ENCODE data around the gene TRAM2.

The TRAM2 gene

DNA sequence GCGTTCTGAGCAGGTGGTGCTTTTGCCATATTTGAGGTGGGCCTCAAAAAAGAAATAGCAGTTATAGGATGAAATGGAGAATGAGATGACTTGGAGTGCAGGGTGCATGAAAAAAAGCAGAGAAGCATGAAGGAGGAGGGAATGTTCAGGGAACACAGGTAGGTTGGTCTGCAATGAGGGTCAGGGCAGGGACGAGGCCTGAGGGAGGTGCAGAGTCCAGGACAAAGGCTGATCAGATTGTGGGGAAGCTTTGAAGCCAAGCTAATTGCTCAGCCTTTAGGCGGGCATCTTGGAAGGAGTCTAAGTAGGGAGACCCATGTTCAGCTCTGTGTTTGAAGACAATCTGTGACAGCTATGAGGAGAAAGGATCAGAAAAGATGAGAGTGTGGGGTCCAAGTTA lies 12.0 kb downstream of the TRAM2 start:
- no peaks in the 10 kb centered on the region for H3F3A ChIP-seq (ENCODE audit: insufficient read depth, low read length)
- TF ChIP-seq, protein P1, sequence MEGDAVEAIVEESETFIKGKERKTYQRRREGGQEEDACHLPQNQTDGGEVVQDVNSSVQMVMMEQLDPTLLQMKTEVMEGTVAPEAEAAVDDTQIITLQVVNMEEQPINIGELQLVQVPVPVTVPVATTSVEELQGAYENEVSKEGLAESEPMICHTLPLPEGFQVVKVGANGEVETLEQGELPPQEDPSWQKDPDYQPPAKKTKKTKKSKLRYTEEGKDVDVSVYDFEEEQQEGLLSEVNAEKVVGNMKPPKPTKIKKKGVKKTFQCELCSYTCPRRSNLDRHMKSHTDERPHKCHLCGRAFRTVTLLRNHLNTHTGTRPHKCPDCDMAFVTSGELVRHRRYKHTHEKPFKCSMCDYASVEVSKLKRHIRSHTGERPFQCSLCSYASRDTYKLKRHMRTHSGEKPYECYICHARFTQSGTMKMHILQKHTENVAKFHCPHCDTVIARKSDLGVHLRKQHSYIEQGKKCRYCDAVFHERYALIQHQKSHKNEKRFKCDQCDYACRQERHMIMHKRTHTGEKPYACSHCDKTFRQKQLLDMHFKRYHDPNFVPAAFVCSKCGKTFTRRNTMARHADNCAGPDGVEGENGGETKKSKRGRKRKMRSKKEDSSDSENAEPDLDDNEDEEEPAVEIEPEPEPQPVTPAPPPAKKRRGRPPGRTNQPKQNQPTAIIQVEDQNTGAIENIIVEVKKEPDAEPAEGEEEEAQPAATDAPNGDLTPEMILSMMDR (IDR thresholded peaks at IDR 0.05; ENCODE audit: low read length) = no peak
- TF ChIP-seq EZH2 (IDR thresholded peaks at IDR 0.05; ENCODE audit: borderline replicate concordance, low read length) = no peak
- no peaks in the 10 kb centered on the region for H3K9me3 ChIP-seq (ENCODE audit: low read length)
- H3K4me1 ChIP-seq (ENCODE audit: insufficient read depth, low read length, severe bottlenecking) = peaks cover 71% of the 10 kb centered on the region
- peaks cover 94% of the 10 kb centered on the region for H3K79me2 ChIP-seq (ENCODE audit: insufficient read depth, low read length)
- H2AFZ ChIP-seq (ENCODE audit: low read length) = no peak overlapping the region
- peaks cover 41% of the 10 kb centered on the region; the same call in 1 of the 2 replicates for H3K36me3 ChIP-seq (ENCODE audit: insufficient read depth, low read length)
- H3K4me3 ChIP-seq (ENCODE audit: low read depth, low read length, poor library complexity, severe bottlenecking) = no peak overlapping the region
- peak overlapping the region; percentile 20 for H3K27ac ChIP-seq (ENCODE audit: low read depth, low read length, poor library complexity, severe bottlenecking)
- H3K9ac ChIP-seq (ENCODE audit: low read length) = no peak overlapping the region
- H3K27me3 ChIP-seq (ENCODE audit: insufficient read depth, low read length) = no peaks in the 10 kb centered on the region
- no peak overlapping the region; the same call in 1 of the 2 replicates for H3K4me2 ChIP-seq (ENCODE audit: low read length)
- H3K9me2 ChIP-seq (ENCODE audit: low read depth, low read length) = no peaks in the 10 kb centered on the region
- H4K20me1 ChIP-seq (ENCODE audit: insufficient read depth, low read length) = no peaks in the 10 kb centered on the region

DNA sequence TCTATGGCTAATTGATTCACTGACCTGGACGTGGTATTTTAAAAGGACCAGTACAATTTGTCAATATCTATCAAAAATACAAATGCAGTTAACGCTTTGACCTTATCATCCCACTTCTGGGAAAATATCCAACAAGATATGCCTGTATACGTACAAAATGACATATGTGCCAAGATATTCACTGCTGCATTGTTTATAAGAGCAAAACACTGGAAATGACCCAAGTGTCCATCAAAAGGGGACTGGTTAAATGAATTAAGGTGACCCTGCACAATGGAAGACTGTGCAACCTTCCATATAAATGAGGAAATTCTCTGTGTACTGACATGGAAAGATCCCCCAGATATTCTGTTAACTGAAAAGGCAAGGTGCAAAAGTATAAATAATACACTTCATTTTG lies 13.9 kb downstream of the TRAM2 start:
- Histone ChIP-seq H3K9ac (ENCODE audit: low read length) (no peak overlapping the region), H3K79me2 (ENCODE audit: insufficient read depth, low read length) (peaks cover 93% of the 10 kb centered on the region), H3F3A (ENCODE audit: insufficient read depth, low read length) (no peaks in the 10 kb centered on the region), H3K27ac (ENCODE audit: low read depth, low read length, poor library complexity, severe bottlenecking) (no peak overlapping the region), H3K9me2 (ENCODE audit: low read depth, low read length) (no peaks in the 10 kb centered on the region), H3K4me3 (ENCODE audit: low read depth, low read length, poor library complexity, severe bottlenecking) (no peak overlapping the region), H3K27me3 (ENCODE audit: insufficient read depth, low read length) (no peaks in the 10 kb centered on the region), H3K4me1 (ENCODE audit: insufficient read depth, low read length, severe bottlenecking) (peaks cover 70% of the 10 kb centered on the region), H2AFZ (ENCODE audit: low read length) (no peak overlapping the region), H3K4me2 (ENCODE audit: low read length) (no peak overlapping the region), H3K36me3 (ENCODE audit: insufficient read depth, low read length) (peaks cover 45% of the 10 kb centered on the region), H4K20me1 (ENCODE audit: insufficient read depth, low read length) (no peaks in the 10 kb centered on the region), H3K9me3 (ENCODE audit: low read length) (no peaks in the 10 kb centered on the region)
- TF ChIP-seq, protein P1 (IDR thresholded peaks at IDR 0.05; ENCODE audit: low read length) = no peak

DNA sequence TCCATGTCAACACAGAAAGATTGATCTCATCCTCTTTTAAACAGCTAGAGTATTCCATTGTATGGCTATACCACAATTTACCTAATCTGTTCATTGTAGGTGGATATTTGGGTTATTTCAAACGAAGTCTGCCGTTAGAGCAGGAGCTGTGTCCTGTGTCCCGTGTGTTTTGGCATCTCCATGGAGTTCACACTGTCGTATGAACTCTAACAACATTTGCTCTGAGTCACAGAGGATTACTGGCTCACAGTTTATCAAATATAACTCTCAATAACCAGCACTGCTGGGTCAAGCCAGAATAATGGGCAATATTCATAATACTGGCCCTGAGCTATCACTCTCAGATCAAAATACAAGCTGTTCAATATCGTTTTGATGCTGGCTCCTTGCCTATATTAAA lies 16.4 kb downstream of the TRAM2 start:
- TF ChIP-seq, protein P1 (IDR thresholded peaks at IDR 0.05; ENCODE audit: low read length) = no peak
- H3K79me2 ChIP-seq (ENCODE audit: insufficient read depth, low read length) = peaks cover 88% of the 10 kb centered on the region
- H3K27ac ChIP-seq (ENCODE audit: low read depth, low read length, poor library complexity, severe bottlenecking) = no peak overlapping the region
- H3K9me3 ChIP-seq (ENCODE audit: low read length) = no peaks in the 10 kb centered on the region
- H3K9me2 ChIP-seq (ENCODE audit: low read depth, low read length) = no peaks in the 10 kb centered on the region
- H3F3A ChIP-seq (ENCODE audit: insufficient read depth, low read length) = no peaks in the 10 kb centered on the region
- no peak overlapping the region for H2AFZ ChIP-seq (ENCODE audit: low read length)
- no peak overlapping the region for H3K4me2 ChIP-seq (ENCODE audit: low read length)
- H3K27me3 ChIP-seq (ENCODE audit: insufficient read depth, low read length) = no peaks in the 10 kb centered on the region
- H3K9ac ChIP-seq (ENCODE audit: low read length) = no peak overlapping the region
- peaks cover 64% of the 10 kb centered on the region for H3K4me1 ChIP-seq (ENCODE audit: insufficient read depth, low read length, severe bottlenecking)
- no peaks in the 10 kb centered on the region for H4K20me1 ChIP-seq (ENCODE audit: insufficient read depth, low read length)
- H3K36me3 ChIP-seq (ENCODE audit: insufficient read depth, low read length) = peaks cover 34% of the 10 kb centered on the region
- no peak overlapping the region for H3K4me3 ChIP-seq (ENCODE audit: low read depth, low read length, poor library complexity, severe bottlenecking)

All from OCI-LY1 (cell line).